Trophoblast cell (in vitro differentiated cells and primary cell): ENCODE data around the gene MCF2L.

Experiments
- DNase-seq, 2 donors: peaks; one replicate each; pipeline ENCODE4 v3.0.0-alpha.2; 2016
- H2AFZ ChIP-seq: 2 replicates; pipeline ENCODE4 v1.6.1; 2013; ENCODE audit warnings: low read length, moderate library complexity, mild to moderate bottlenecking; ENCODE audit not compliant: insufficient read depth, poor library complexity
- H2AK5ac ChIP-seq: 2 replicates; pipeline ENCODE4 v1.6.1; 2013; ENCODE audit warnings: mild to moderate bottlenecking, low read length
- H2BK120ac ChIP-seq: 2 replicates; pipeline ENCODE4 v1.6.1; 2013; ENCODE audit warnings: low read length, mild to moderate bottlenecking, moderate library complexity; ENCODE audit not compliant: insufficient read depth, poor library complexity
- H2BK12ac ChIP-seq: 2 replicates; pipeline ENCODE4 v1.6.1; 2013; ENCODE audit warnings: mild to moderate bottlenecking, low read length, moderate library complexity
- H2BK5ac ChIP-seq: 2 replicates; pipeline ENCODE4 v1.6.1; 2013; ENCODE audit warnings: low read length, low read depth, moderate library complexity, mild to moderate bottlenecking; ENCODE audit not compliant: poor library complexity
- H3K14ac ChIP-seq: 2 replicates; pipeline ENCODE4 v1.6.1; 2013; ENCODE audit warnings: mild to moderate bottlenecking, low read length
- H3K18ac ChIP-seq: 2 replicates; pipeline ENCODE4 v1.6.1; 2013; ENCODE audit warnings: mild to moderate bottlenecking, low read length
- H3K23ac ChIP-seq: 2 replicates; pipeline ENCODE4 v1.6.1; 2013; ENCODE audit warnings: low read length
- H3K27ac ChIP-seq: 2 replicates; pipeline ENCODE4 v1.5.1; 2013; ENCODE audit warnings: low read depth, mild to moderate bottlenecking, inconsistent platforms, low read length, moderate library complexity
- H3K27me3 ChIP-seq: 2 replicates; pipeline ENCODE4 v1.6.1; 2013; ENCODE audit warnings: inconsistent platforms, mild to moderate bottlenecking, low read length, moderate library complexity; ENCODE audit not compliant: insufficient read depth
- H3K36me3 ChIP-seq, 2 experiments: 1 replicate in 1 of 2; 2 replicates in 1 of 2; pipeline ENCODE4 v1.6.1; 2013; ENCODE audit warnings: low read length in 2 of 2, mild to moderate bottlenecking in 2 of 2, moderate library complexity in 1 of 2; ENCODE audit not compliant: insufficient read depth in 2 of 2, control insufficient read depth in 1 of 2
- H3K4ac ChIP-seq: 2 replicates; pipeline ENCODE4 v1.6.1; 2013; ENCODE audit warnings: low read depth, mild to moderate bottlenecking, low read length, moderate library complexity
- H3K4me1 ChIP-seq, 2 experiments: 1 replicate in 1 of 2; 2 replicates in 1 of 2; pipeline ENCODE4 v1.6.1; 2013; ENCODE audit warnings: low read length in 2 of 2, mild to moderate bottlenecking in 2 of 2, moderate library complexity in 1 of 2; ENCODE audit not compliant: insufficient read depth in 2 of 2, control insufficient read depth in 1 of 2
- H3K4me2 ChIP-seq: 2 replicates; pipeline ENCODE4 v1.6.1; 2013; ENCODE audit warnings: inconsistent platforms, mild to moderate bottlenecking, low read length, moderate library complexity
- H3K4me3 ChIP-seq: 2 replicates; pipeline ENCODE4 v1.5.1; 2013; ENCODE audit warnings: mild to moderate bottlenecking, low read depth, low read length, inconsistent platforms
- H3K79me1 ChIP-seq: one replicate; pipeline ENCODE4 v1.6.1; 2013; ENCODE audit warnings: low read length
- H3K79me2 ChIP-seq: 2 replicates; pipeline ENCODE4 v1.6.1; 2013; ENCODE audit warnings: low read length, mild to moderate bottlenecking; ENCODE audit not compliant: control insufficient read depth, insufficient read depth, poor library complexity
- H3K9ac ChIP-seq: 2 replicates; pipeline ENCODE4 v1.6.1; 2013; ENCODE audit warnings: mild to moderate bottlenecking, low read length
- H3K9me3 ChIP-seq: 2 replicates; pipeline ENCODE4 v1.6.1; 2013; ENCODE audit warnings: low read depth, mild to moderate bottlenecking, control low read depth, inconsistent platforms, low read length; ENCODE audit not compliant: insufficient read depth
- H4K12ac ChIP-seq: 2 replicates; pipeline ENCODE4 v1.6.1; 2013; ENCODE audit warnings: low read depth, mild to moderate bottlenecking, low read length, moderate library complexity
- H4K8ac ChIP-seq: 2 replicates; pipeline ENCODE4 v1.6.1; 2013; ENCODE audit warnings: low read depth, mild to moderate bottlenecking, low read length, moderate library complexity
- H4K91ac ChIP-seq: one replicate; pipeline ENCODE4 v1.6.1; 2013; ENCODE audit warnings: low read depth, mild to moderate bottlenecking, low read length, moderate library complexity
- WGBS: extraction: QIAGEN DNeasy Blood & Tissue Kit; methylation state at CpG from one replicate; pipeline ENCODE4 v1.1.7; 2013; ENCODE audit warnings: missing lambda C conversion rate; ENCODE audit not compliant: insufficient read length, insufficient coverage; ENCODE audit errors: extremely low coverage; 5-methylcytosine and 5-hydroxymethylcytosine counted together

Gene MCF2L

GRCh38 chr13:113070855-113071254 is 101.8 kb downstream of the MCF2L start:
- H2AK5ac ChIP-seq, result no peak overlapping the region
- H2BK12ac ChIP-seq, result no peak overlapping the region
- no peak overlapping the region for H4K91ac ChIP-seq
- WGBS, result no CpG with 5 or more reads among the region's 8 CpGs
- H3K4ac ChIP-seq, result no peak overlapping the region
- no peak for DNase-seq
- H3K14ac ChIP-seq, result no peak overlapping the region
- no peak overlapping the region for H4K12ac ChIP-seq
- H3K23ac ChIP-seq, result no peak overlapping the region
- H3K27me3 ChIP-seq, result no peaks in the 10 kb centered on the region
- no peaks in the 10 kb centered on the region for H3K4me1 ChIP-seq
- H3K27ac ChIP-seq, result no peak overlapping the region
- no peaks in the 10 kb centered on the region for H3K9me3 ChIP-seq
- H2BK5ac ChIP-seq, result no peak overlapping the region
- H3K4me2 ChIP-seq, result no peak overlapping the region
- no peak overlapping the region for H3K4me3 ChIP-seq
- no peak overlapping the region for H3K9ac ChIP-seq
- H4K8ac ChIP-seq, result no peak overlapping the region
- no peak overlapping the region for H2AFZ ChIP-seq
- no peak overlapping the region for H2BK120ac ChIP-seq
- no peaks in the 10 kb centered on the region for H3K36me3 ChIP-seq
- no peaks in the 10 kb centered on the region for H3K79me2 ChIP-seq
- no peak overlapping the region for H3K18ac ChIP-seq
- H3K79me1 ChIP-seq, result no peaks in the 10 kb centered on the region

GRCh38 chr13:113072376-113072775 is 103.4 kb downstream of the MCF2L start:
- H3K27me3 ChIP-seq, result no peaks in the 10 kb centered on the region
- no peak overlapping the region for H2AFZ ChIP-seq
- no peak overlapping the region for H3K9ac ChIP-seq
- H3K27ac ChIP-seq, result no peak overlapping the region
- no peak overlapping the region for H3K4me2 ChIP-seq
- H4K12ac ChIP-seq, result no peak overlapping the region
- H3K14ac ChIP-seq, result no peak overlapping the region
- no peaks in the 10 kb centered on the region for H3K79me2 ChIP-seq
- H3K4me1 ChIP-seq, result no peaks in the 10 kb centered on the region
- no peaks in the 10 kb centered on the region for H3K36me3 ChIP-seq
- H3K23ac ChIP-seq, result no peak overlapping the region
- H3K18ac ChIP-seq, result no peak overlapping the region
- H2BK12ac ChIP-seq, result no peak overlapping the region
- no peak overlapping the region for H3K4me3 ChIP-seq
- no peak overlapping the region for H2BK120ac ChIP-seq
- no peak overlapping the region for H3K4ac ChIP-seq
- H4K8ac ChIP-seq, result no peak overlapping the region
- H3K9me3 ChIP-seq, result no peaks in the 10 kb centered on the region
- H3K79me1 ChIP-seq, result no peaks in the 10 kb centered on the region
- no peak for DNase-seq
- H4K91ac ChIP-seq, result no peak overlapping the region
- H2BK5ac ChIP-seq, result no peak overlapping the region
- no CpG with 5 or more reads among the region's 3 CpGs for WGBS
- no peak overlapping the region for H2AK5ac ChIP-seq

- no CpG with 5 or more reads among the region's 11 CpGs for WGBS
- no peaks in the 10 kb centered on the region for H3K36me3 ChIP-seq
- H3K4me1 ChIP-seq, result no peaks in the 10 kb centered on the region
- no peak overlapping the region for H4K12ac ChIP-seq
- H3K79me2 ChIP-seq, result no peaks in the 10 kb centered on the region
- DNase-seq, result no peak
- no peaks in the 10 kb centered on the region for H3K9me3 ChIP-seq
- H3K79me1 ChIP-seq, result no peaks in the 10 kb centered on the region
- no peak overlapping the region for H3K18ac ChIP-seq
- no peak overlapping the region for H2AK5ac ChIP-seq
- no peak overlapping the region for H4K91ac ChIP-seq
- H2BK12ac ChIP-seq, result no peak overlapping the region
- H3K14ac ChIP-seq, result no peak overlapping the region
- H3K27me3 ChIP-seq, result no peaks in the 10 kb centered on the region
- H2BK5ac ChIP-seq, result no peak overlapping the region
- no peak overlapping the region for H4K8ac ChIP-seq
- H3K4me3 ChIP-seq, result no peak overlapping the region
- no peak overlapping the region for H3K4ac ChIP-seq
- H2BK120ac ChIP-seq, result no peak overlapping the region
- no peak overlapping the region for H3K23ac ChIP-seq
- no peak overlapping the region for H2AFZ ChIP-seq
- H3K9ac ChIP-seq, result no peak overlapping the region
- H3K4me2 ChIP-seq, result no peak overlapping the region
- H3K27ac ChIP-seq, result no peak overlapping the region
These were observed 104.9 kb downstream of the MCF2L start for GRCh38 chr13:113073942-113074341.

GRCh38 chr13:113074401-113074800 is 105.4 kb downstream of the MCF2L start:
- no peaks in the 10 kb centered on the region for H3K79me2 ChIP-seq
- no peak overlapping the region for H3K4me2 ChIP-seq
- H4K91ac ChIP-seq, result no peak overlapping the region
- H3K27me3 ChIP-seq, result no peaks in the 10 kb centered on the region
- H2AK5ac ChIP-seq, result no peak overlapping the region
- H3K23ac ChIP-seq, result no peak overlapping the region
- H3K27ac ChIP-seq, result no peak overlapping the region
- H4K8ac ChIP-seq, result no peak overlapping the region
- no peaks in the 10 kb centered on the region for H3K79me1 ChIP-seq
- no peak overlapping the region for H3K9ac ChIP-seq
- H3K9me3 ChIP-seq, result no peaks in the 10 kb centered on the region
- no peak overlapping the region for H2AFZ ChIP-seq
- DNase-seq, result no peak
- WGBS, result no CpG with 5 or more reads among the region's 18 CpGs
- no peak overlapping the region for H2BK5ac ChIP-seq
- H4K12ac ChIP-seq, result no peak overlapping the region
- no peak overlapping the region for H3K18ac ChIP-seq
- H2BK12ac ChIP-seq, result no peak overlapping the region
- H3K4ac ChIP-seq, result no peak overlapping the region
- no peak overlapping the region for H3K4me3 ChIP-seq
- H3K14ac ChIP-seq, result no peak overlapping the region
- H3K4me1 ChIP-seq, result no peaks in the 10 kb centered on the region
- no peak overlapping the region for H2BK120ac ChIP-seq
- H3K36me3 ChIP-seq, result no peaks in the 10 kb centered on the region
